Esophagus muscularis mucosa (tissue), 4 donors: ENCODE results near the gene TAP2.
"Not testable (repeated sequence)": the region's sequence is repeated elsewhere in the genome, so short reads cannot be mapped to it uniquely, and the experiment has no call there.

Source experiments
- EP300 ChIP-seq: sonication (generic); formaldehyde crosslinking; IDR thresholded peaks from one replicate; pipeline ENCODE4 v1.6.1; 2017; ENCODE audit warnings: antibody characterized with exemption
- POLR2A ChIP-seq: fragments of 450-650 bp; IDR thresholded peaks from one replicate; pipeline ENCODE4 v1.6.1; 2017; ENCODE audit warnings: antibody characterized with exemption, moderate library complexity, mild to moderate bottlenecking, low read depth
- TF ChIP-seq, protein P1 (sequence below), 3 experiments: fragments of 200-600 bp in 2 of 3; fragments of 450-650 bp in 1 of 3; sonication (generic) in 2 of 3; IDR thresholded peaks; one replicate each; pipeline ENCODE4 v1.5.1; 2017 to 2019; ENCODE audit warnings: antibody characterized with exemption in 3 of 3, mild to moderate bottlenecking in 2 of 3, moderate library complexity in 1 of 3

DNA sequence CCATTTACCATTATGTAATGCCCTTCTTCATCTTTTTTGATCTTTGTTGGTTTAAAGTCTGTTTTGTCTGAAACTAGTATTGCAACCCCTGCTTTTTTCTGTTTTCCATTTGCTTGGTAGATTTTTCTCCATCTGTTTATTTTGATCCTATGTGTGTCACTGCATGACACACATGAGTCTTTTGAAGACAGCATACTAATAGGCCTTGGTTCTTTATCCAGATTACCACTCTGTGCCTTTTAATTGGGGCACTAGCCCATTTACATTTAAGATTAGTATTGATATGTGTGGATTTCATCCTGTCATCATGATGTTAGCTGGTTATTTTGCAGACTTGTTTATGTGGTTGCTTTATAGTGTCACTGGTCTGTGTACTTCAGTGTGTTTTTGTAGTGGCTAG is 33.1 kb downstream of the TAP2 start:
- TF ChIP-seq, protein P1, sequence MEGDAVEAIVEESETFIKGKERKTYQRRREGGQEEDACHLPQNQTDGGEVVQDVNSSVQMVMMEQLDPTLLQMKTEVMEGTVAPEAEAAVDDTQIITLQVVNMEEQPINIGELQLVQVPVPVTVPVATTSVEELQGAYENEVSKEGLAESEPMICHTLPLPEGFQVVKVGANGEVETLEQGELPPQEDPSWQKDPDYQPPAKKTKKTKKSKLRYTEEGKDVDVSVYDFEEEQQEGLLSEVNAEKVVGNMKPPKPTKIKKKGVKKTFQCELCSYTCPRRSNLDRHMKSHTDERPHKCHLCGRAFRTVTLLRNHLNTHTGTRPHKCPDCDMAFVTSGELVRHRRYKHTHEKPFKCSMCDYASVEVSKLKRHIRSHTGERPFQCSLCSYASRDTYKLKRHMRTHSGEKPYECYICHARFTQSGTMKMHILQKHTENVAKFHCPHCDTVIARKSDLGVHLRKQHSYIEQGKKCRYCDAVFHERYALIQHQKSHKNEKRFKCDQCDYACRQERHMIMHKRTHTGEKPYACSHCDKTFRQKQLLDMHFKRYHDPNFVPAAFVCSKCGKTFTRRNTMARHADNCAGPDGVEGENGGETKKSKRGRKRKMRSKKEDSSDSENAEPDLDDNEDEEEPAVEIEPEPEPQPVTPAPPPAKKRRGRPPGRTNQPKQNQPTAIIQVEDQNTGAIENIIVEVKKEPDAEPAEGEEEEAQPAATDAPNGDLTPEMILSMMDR (IDR thresholded peaks at IDR 0.05), result not testable (repeated sequence)
- not testable (repeated sequence) for TF ChIP-seq POLR2A, EP300
